ENCODE results near the gene ZSCAN21.

ZSCAN21 gene

DNA sequence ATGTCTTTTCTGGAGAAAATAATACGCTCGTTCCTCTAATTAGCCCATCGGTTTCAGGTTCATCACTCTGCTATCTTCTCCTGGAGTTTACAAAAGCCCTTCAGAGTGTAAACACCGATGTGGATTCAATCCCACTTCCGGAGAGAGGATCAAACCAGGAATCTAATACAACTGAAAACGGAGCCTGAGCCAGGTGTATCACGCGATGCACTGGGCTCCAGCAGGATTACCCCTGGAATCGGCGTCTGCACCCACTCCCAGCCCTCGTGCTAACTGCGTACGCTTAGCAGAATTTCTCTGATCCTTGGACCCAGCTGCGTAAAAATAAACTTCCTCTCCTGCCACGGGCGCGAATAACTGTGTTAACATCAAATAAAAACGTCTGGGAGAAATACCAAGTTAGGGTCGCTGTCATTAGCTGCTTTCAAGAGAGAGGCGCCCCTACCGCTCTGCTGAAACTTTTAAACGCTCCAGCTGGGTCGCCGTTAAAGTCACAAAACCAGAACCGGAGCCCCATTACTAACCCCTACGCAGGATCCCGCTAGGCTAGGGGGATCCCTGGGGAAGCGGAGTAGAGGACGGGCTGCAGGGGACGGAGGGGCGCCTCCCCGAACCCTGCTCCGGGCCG, 31.4 kb downstream of the ZSCAN21 start:
- Mint-ChIP-seq H3K27ac (peak overlapping the region; percentile 95), H3K4me1 (peaks cover 38% of the 10 kb centered on the region), H3K9me3 (no peaks in the 10 kb centered on the region), H3K4me3 (peak overlapping the region; percentile 83), H3K36me3 (peaks cover 76% of the 10 kb centered on the region)
- no peak for ATAC-seq
- no peak for DNase-seq (ENCODE audit: low spot score in 2 of 2)

- peak within 1 kb of the TSS; percentile 83 for H3K4me3 Mint-ChIP-seq
- ATAC-seq (peak; percentile 92), DNase-seq (ENCODE audit: low spot score in 2 of 2) (peak; percentile 99 to 100)
- H3K9me3 Mint-ChIP-seq = no peaks in the 10 kb centered on the region
- H3K27ac Mint-ChIP-seq = peak within 1 kb of the TSS; percentile 95
- H3K36me3 Mint-ChIP-seq = peaks cover 70% of the 10 kb centered on the region
- peaks cover 38% of the 10 kb centered on the region for H3K4me1 Mint-ChIP-seq
These were observed 32.0 kb downstream of the ZSCAN21 start, which contains the start of gene ZNF3 for GRCh38 chr7:100081535-100082102. TSS of gene ZNF3 (minus strand) at chr7:100081723. CDS start at chr7:100077357, 4,366 bp downstream.

GRCh38 chr7:100082978-100083377, 33.4 kb downstream of the ZSCAN21 start:
- Mint-ChIP-seq H3K4me3 (peak overlapping the region; percentile 83), H3K9me3 (no peaks in the 10 kb centered on the region), H3K36me3 (peaks cover 58% of the 10 kb centered on the region), H3K27ac (peak overlapping the region; percentile 95), H3K4me1 (peaks cover 38% of the 10 kb centered on the region)
- ATAC-seq (no peak), DNase-seq (ENCODE audit: low spot score in 2 of 2) (no peak)

GRCh38 chr7:100085515-100085914, 35.9 kb downstream of the ZSCAN21 start:
- Mint-ChIP-seq H3K4me1 (peaks cover 31% of the 10 kb centered on the region), H3K27ac (no peak overlapping the region), H3K4me3 (no peak overlapping the region), H3K36me3 (peaks cover 58% of the 10 kb centered on the region), H3K9me3 (no peaks in the 10 kb centered on the region)
- no peak for DNase-seq (ENCODE audit: low spot score in 2 of 2)
- ATAC-seq = no peak

DNA sequence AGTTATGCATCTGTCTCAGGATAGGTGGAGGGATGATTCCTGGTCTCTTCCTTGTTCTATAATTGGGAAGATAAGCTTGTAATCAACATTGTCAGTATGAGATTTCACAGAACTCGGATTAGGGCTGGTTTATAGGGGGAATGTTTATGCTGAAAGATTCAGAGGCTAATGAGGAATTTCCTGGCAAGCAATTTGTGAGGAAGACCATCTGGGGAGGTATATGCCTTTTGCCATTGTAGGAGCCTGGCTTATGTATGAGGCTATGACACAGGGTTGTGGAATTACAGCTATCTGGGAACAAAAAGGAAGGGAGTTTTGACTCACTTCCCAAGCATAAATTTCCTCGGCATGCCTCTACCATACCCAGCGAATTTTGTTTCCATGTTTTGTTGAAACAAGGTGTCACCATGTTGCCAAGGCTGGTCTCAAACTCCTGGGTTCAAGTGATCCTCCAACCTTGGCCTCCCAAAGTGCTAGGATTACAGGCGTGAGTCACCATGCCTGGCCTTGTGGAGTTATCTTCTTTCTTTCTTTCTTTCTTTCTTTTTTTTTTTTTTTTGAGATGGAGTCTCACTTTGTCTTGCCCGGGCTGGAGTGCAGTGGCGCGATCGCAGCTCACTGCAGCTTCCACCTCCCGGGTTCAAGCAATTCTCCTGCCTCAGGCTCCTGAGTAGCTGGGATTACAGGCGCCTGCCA, 37.6 kb downstream of the ZSCAN21 start:
- DNase-seq (ENCODE audit: low spot score in 2 of 2) (no peak), ATAC-seq (no peak)
- peaks cover 60% of the 10 kb centered on the region for H3K36me3 Mint-ChIP-seq
- no peaks in the 10 kb centered on the region for H3K9me3 Mint-ChIP-seq
- peak overlapping the region; percentile 73 for H3K27ac Mint-ChIP-seq
- H3K4me3 Mint-ChIP-seq = peak overlapping the region; percentile 21
- peaks cover 33% of the 10 kb centered on the region for H3K4me1 Mint-ChIP-seq

- Mint-ChIP-seq H3K9me3 (no peaks in the 10 kb centered on the region), H3K27ac (peak overlapping the region; percentile 91), H3K36me3 (peaks cover 60% of the 10 kb centered on the region), H3K4me1 (peaks cover 25% of the 10 kb centered on the region), H3K4me3 (peak overlapping the region; percentile 87)
- ATAC-seq = peak; percentile 2
- no peak for DNase-seq (ENCODE audit: low spot score in 2 of 2)
These were observed 38.6 kb downstream of the ZSCAN21 start for GRCh38 chr7:100088095-100088620.

DNA sequence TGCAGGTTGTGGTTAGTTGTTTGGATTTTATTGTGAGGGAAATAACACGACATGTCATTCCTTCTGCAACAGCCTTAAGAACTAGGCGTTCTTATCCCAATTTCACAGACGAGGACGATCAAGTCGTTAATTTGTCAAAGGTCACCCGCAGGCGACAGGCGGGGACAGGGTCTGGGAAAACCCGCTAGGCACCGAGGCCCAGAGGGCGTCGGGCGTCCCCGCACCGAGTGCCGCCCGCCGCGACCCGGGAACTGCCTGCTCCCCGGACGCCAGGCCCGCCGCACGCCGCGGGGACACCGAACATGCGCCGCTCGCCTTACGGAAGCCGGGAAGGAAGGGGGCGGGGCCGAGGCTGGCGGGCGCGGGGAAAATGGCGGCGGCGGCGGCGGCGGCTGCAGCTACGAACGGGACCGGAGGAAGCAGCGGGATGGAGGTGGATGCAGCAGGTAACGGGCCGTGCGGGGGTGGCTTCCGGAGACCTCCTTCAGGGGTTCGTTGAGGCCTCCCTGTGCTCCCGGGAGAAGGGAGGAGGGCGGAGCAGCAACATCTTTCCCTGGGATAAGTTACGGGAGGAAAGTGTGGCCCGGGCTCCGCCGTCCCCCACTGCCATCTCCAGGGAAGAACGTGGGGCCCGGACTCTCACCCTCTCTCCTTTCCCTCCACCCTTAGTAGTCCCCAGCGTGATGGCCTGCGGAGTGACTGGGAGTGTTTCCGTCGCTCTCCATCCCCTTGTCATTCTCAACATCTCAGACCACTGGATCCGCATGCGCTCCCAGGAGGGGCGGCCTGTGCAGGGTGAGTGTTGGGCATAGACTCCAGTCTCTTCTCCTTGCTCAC, 39.3 kb downstream of the ZSCAN21 start, which contains the start of gene COPS6:
TSS of gene COPS6 (plus strand) at position 349 of the 837 bp plus-strand sequence. CDS start at position 371, 22 bp downstream.
- DNase-seq (ENCODE audit: low spot score in 2 of 2) (peak; percentile 90 to 93), ATAC-seq (peak; percentile 73)
- peak within 1 kb of the TSS; percentile 91 for H3K27ac Mint-ChIP-seq
- H3K4me3 Mint-ChIP-seq = peak within 1 kb of the TSS; percentile 87
- peaks cover 30% of the 10 kb centered on the region for H3K4me1 Mint-ChIP-seq
- peaks cover 65% of the 10 kb centered on the region for H3K36me3 Mint-ChIP-seq
- no peaks in the 10 kb centered on the region for H3K9me3 Mint-ChIP-seq

DNA sequence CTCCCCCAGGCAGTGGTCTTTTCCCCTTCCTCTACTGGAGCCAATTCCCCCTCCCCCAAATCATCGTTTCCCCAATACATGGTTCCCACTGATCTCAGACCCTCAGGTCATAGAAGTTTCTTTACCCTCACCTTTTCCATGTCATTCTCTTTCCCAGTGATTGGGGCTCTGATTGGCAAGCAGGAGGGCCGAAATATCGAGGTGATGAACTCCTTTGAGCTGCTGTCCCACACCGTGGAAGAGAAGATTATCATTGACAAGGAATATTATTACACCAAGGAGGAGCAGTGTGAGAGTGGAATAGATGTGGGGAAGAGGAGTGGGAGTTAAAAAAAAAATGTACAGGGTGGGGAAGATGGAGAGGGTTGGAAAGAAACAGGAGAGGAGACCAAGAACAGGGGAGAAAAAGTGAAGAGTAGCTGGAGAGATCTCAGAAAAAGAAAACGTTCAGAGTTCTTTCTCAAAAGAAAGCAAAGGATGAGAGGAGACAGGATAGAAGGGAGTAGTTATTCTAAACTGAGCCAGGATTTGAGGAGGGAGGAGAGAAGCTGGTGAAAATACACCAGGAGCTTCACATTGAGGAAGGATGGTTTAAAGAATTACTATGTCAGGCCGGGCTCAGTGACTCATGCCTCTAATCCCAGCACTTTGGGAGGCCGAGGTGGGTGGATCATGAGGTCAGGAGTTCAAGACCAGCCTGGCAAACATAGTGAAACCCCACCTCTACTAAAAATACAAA, 40.1 kb downstream of the ZSCAN21 start:
- H3K9me3 Mint-ChIP-seq = no peaks in the 10 kb centered on the region
- DNase-seq (ENCODE audit: low spot score in 2 of 2) (no peak), ATAC-seq (no peak)
- H3K4me3 Mint-ChIP-seq = peak overlapping the region; percentile 87
- H3K27ac Mint-ChIP-seq = peak overlapping the region; percentile 91
- peaks cover 31% of the 10 kb centered on the region for H3K4me1 Mint-ChIP-seq
- peaks cover 73% of the 10 kb centered on the region for H3K36me3 Mint-ChIP-seq

- H3K36me3 Mint-ChIP-seq = peaks cover 79% of the 10 kb centered on the region
- peaks cover 39% of the 10 kb centered on the region for H3K4me1 Mint-ChIP-seq
- H3K27ac Mint-ChIP-seq = peak overlapping the region; percentile 91
- no peak for DNase-seq (ENCODE audit: low spot score in 2 of 2)
- no peaks in the 10 kb centered on the region for H3K9me3 Mint-ChIP-seq
- ATAC-seq = no peak
- peak overlapping the region; percentile 87 for H3K4me3 Mint-ChIP-seq
These were observed 41.2 kb downstream of the ZSCAN21 start for GRCh38 chr7:100090527-100091410.

DNA sequence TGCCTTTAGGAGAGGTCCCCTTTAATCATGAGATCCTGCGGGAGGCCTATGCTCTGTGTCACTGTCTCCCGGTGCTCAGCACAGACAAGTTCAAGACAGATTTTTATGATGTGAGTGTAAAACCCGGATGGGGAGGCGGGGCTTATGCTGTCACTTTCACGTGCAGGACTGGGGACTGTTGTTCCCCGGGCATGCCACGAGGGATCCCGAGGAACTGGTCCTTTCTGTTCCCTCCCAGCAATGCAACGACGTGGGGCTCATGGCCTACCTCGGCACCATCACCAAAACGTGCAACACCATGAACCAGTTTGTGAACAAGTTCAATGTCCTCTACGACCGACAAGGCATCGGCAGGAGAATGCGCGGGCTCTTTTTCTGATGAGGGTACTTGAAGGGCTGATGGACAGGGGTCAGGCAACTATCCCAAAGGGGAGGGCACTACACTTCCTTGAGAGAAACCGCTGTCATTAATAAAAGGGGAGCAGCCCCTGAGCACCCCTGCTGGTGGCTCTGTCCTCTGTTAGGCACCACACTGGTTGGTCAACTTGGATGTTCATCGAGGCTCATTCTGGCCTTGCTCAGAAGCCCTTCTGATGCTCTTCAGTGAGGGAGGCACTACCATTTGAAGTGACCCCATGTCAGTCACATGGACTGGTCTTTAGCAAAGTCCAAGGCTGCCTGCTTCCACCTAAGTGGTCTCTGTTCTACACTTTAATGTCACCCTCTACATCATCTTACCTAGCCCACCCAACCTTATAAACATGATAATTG, 42.0 kb downstream of the ZSCAN21 start:
- H3K36me3 Mint-ChIP-seq = peaks cover 87% of the 10 kb centered on the region
- H3K9me3 Mint-ChIP-seq = no peaks in the 10 kb centered on the region
- peaks cover 42% of the 10 kb centered on the region for H3K4me1 Mint-ChIP-seq
- DNase-seq (ENCODE audit: low spot score in 2 of 2) (no peak), ATAC-seq (peak; percentile 15)
- no peak overlapping the region for H3K4me3 Mint-ChIP-seq
- H3K27ac Mint-ChIP-seq = peak overlapping the region; percentile 91

DNA sequence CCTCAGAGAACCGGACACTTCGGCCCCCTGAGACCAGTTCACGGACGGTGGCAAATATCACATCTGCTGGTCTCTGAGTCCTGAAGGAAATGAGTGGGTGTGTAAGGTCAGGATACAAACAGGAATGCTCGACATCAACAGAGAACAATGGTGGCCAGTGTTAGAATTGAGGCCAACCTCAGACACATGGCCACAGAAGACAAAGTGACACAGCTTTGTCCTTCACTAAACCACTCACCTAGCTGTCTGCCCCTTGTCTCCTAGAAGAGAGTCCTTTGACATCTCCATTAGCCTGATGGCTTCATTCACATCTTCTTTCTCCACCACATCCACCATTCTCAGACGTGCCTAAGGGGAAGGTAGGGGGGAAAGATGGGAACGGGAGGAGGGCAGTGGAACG, 43.5 kb downstream of the ZSCAN21 start:
- peaks cover 51% of the 10 kb centered on the region for H3K4me1 Mint-ChIP-seq

DNA sequence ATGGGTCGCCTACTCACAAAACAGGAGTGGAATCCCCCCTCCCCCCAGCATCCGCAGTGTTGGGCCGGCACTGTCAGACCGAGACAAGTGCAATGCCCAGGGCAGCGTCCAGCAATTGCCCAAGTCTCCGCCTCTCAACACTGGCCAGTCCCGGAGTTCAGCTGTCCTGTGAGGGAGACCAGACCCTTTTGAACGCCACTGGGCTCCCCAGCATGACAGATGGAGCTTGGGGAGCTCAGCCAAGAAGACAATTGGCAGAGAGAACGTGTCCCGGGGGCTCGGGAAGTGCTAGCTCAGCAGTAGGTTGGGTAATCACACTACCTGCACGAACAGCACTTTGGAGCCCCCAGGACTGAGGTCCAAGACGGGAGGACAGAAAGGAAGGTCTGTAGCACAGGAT, 43.9 kb downstream of the ZSCAN21 start:
- no peak for ATAC-seq
- Mint-ChIP-seq H3K27ac (peak overlapping the region; percentile 67), H3K4me3 (no peak overlapping the region), H3K36me3 (peaks cover 100% of the 10 kb centered on the region), H3K9me3 (no peaks in the 10 kb centered on the region), H3K4me1 (peaks cover 56% of the 10 kb centered on the region)
- DNase-seq (ENCODE audit: low spot score in 2 of 2) = no peak

More for the DNA sequence above, 43.5 kb downstream of the ZSCAN21 start:
- H3K36me3 Mint-ChIP-seq = peaks cover 100% of the 10 kb centered on the region
- H3K27ac Mint-ChIP-seq = peak overlapping the region; percentile 67
- H3K4me3 Mint-ChIP-seq = no peak overlapping the region
- DNase-seq (ENCODE audit: low spot score in 2 of 2) (no peak), ATAC-seq (no peak)
- H3K9me3 Mint-ChIP-seq = no peaks in the 10 kb centered on the region

GRCh38 chr7:100093925-100094486, 44.4 kb downstream of the ZSCAN21 start:
- Mint-ChIP-seq H3K4me3 (no peak overlapping the region), H3K9me3 (no peaks in the 10 kb centered on the region), H3K4me1 (peaks cover 61% of the 10 kb centered on the region)

More at GRCh38 chr7:100093925-100094486, 44.4 kb downstream of the ZSCAN21 start:
- peak overlapping the region; percentile 67 for H3K27ac Mint-ChIP-seq
- ATAC-seq = no peak
- DNase-seq (ENCODE audit: low spot score in 2 of 2) = no peak
- peaks cover 100% of the 10 kb centered on the region for H3K36me3 Mint-ChIP-seq
